ENCODE data around the gene DLG2.

- TF ChIP-seq POLR2AphosphoS5 (IDR thresholded peaks at IDR 0.05) (no peak), CTCF (IDR thresholded peaks at IDR 0.05) (no peak)
Measured at GRCh38 chr11:84136926-84137325, 1490.2 kb downstream of the DLG2 start.
